OCI-M1 (cell line): ENCODE data around the gene SMYD3.

Experiments
- DNase-seq: peaks from one replicate; lab custom pipeline; 2025; lab: John Stamatoyannopoulos, UW

The SMYD3 gene

GRCh38 chr1:246506674-246507481, at the start of gene SMYD3:
SMYD3 (minus strand) TSS chr1:246507279.
- peak; percentile 85 for DNase-seq

GRCh38 chr1:246554201-246554600, 47.1 kb upstream of the SMYD3 start:
- no peak for DNase-seq

- no peak for DNase-seq
Observed at GRCh38 chr1:246552110-246552509, 45.0 kb upstream of the SMYD3 start.

DNA sequence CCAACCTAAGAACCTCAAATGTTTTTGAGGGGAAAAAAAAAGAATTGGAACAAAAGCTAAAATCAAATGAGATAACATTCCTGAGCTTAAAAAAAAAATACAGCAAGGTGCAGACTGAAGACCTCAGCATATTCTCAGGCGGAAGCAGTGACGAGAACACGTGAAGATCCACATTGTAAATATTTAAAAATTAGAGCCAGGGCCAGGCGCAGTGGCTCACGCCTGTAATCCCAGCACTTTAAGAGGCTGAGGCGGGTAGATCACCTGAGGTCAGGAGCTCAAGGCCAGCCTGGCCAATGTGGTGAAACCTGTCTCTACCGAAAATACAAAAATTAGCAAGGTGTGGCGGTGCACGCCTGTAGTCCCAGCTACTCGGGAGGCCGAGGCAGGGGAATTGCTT, 43.3 kb upstream of the SMYD3 start:
- DNase-seq = no peak

DNA sequence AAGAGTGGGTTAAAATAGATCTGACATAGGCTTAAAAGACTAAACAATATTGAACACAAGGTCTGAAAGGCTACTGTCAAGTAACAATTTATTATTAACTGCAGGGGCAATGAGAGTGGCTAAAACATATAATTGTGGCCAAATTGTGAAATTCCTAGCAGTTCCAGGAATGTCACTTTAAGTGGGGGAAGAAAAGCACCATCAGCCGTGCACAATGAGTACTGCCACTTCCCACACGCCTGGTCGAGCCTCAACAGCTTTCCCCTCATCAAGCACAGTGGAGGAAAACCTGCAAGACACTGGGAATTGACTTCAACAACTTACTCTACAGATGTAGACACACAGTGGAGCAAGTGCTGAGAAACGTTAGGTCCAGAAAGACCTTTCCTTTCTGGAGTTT, 42.6 kb upstream of the SMYD3 start:
- DNase-seq = no peak

GRCh38 chr1:246544001-246544400, 36.9 kb upstream of the SMYD3 start:
- DNase-seq = no peak

DNA sequence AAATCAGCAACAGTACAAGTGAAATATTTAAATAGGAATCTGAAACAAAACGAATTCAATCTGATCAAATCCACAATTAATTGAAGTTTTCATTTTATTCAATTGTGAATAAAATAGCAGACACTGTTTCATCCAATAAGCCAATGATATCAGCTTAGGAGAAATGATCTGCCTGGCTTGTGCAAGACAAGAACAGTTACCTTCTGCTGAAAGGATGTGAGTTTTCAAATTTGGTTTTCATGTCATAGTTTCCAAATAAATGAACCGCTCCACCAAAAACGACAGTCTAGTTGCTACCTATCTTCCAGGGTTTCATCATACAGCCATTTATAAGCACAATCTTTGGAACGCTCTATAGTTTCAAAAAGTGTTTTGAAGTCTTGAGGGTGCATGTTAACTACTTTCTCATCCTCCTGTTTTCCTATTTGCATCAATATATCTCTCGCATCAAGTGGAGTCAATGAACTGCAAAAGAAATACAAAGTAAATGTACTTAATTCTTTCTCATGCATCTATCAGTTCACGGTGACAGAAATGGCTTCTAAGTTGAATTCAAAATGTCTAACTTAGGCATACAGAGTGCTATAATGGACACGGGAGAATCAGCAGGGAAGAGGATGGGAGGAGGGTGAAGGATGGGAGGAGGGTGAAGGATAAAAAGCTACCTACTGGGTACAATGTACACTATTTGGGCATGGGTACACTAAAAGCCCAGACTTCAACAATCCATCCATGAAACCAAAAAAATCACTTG, 33.8 kb upstream of the SMYD3 start:
- no peak for DNase-seq

DNA sequence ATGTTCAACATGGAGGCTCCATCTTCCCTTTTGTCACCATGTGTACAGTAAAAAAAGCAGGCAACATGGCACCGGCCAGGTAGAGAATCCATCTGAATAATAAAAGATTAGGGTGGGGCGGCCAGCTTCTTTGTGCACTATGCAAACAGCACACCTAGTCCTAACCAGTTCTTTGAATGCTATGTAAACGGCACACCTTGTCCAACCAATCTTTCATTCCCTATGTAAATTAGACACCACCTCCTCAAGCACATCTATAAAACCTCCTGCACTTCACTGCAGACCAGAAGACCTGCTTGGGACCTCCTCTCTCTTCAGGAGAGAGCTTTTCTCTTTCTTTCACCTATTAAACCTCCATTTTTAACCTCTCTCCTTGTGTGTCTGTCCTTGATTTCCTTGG, 30.8 kb upstream of the SMYD3 start:
- no peak for DNase-seq

DNA sequence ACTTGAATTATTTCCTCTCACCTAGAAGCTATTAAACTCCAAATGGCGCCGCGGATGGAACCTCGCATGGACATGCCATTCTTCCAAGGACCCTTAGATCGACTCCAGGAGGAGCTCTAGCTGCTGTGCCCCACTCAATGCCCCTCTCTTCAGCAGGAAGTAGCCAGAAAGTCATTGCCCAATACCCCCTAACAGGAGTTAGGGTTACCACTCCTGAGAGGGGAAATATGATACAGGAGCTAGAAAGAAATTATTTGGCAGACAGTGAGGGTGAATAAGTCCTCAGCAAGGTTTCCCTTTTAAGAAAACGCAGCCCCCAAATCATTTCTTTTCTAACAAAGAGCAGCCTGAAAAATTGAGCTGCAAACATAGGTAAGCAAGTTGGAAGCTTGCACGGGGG, 30.4 kb upstream of the SMYD3 start:
- no peak for DNase-seq

GRCh38 chr1:246534114-246534513, 27.0 kb upstream of the SMYD3 start:
- no peak for DNase-seq

- no peak for DNase-seq
Observed at GRCh38 chr1:246533371-246533905, 26.4 kb upstream of the SMYD3 start.

DNA sequence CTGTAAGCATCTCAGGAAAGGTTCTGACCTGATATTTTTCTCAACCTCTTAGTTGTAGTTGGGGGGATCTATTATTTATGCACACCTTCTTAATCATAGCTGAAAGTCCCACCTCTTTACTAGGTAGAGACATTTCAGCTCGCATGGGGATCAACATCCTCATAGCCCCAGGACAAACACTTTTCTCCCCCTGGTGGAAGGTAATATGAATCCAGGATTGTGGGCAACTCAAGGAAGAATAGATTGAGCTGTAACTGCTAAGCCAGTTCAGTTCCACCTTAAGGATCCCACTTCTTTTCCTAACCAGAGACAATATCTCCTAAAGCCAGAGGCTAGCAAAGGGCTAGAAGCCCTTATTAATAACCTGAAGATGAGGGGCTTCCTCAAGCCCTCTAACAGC, 25.4 kb upstream of the SMYD3 start:
- no peak for DNase-seq

- DNase-seq = peak; percentile 21
Observed at GRCh38 chr1:246530482-246530881, 23.4 kb upstream of the SMYD3 start.

- DNase-seq = no peak
Observed at GRCh38 chr1:246528933-246529731, 22.1 kb upstream of the SMYD3 start.

DNA sequence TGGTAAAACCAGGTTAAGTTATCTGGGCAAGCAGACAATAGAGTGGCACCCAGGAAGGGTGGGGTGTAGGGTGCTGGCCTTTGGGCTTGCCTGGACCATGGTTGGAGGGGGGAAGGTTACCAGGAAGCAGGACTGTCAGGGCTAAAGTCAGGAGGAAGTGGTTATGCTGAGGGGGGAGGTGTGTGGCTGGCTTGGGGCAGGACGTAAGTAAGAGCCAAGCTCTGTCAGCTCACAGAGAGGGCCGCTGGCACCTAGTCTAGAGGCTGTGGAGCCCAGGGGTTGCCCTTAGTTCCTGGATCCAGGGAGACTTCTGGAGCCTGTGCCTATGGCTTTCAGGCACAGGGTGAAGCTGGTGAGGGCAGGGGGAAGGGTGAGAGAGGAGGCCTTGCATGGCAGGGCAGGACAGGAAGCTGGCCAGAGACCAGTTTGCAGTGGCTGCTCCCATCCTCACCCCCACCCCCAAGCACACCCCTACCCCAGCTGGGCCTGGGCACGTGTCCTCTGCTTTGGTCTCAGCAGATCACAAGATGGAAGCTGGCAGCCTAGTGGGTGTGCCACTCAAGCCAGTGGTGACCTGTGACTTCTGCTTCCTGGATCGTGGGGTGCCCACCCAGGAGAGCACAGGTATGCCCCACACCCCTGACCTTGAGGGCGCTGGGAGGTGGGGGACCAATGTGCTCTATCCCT, 20.5 kb upstream of the SMYD3 start:
- peak; percentile 66 for DNase-seq

DNA sequence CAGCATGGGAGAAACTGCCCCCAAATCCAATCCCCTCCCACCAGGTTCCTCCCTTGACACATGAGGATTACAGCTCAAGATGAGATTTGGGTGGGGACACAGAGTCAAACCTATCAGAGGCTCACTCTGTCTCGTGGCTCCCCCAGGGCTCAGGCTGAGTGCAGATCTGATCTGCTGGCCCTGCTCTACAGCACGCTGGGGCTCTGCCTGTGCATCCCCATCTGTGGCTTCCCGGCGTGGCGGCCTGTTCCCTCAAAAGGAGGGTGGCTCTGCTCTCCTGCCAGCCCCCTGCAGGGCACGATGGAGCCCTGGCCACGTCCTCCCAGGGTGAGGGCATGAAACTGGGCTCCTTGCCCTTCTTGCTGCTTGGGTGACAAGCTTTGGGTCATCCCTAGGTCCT, 19.8 kb upstream of the SMYD3 start:
- no peak for DNase-seq

DNA sequence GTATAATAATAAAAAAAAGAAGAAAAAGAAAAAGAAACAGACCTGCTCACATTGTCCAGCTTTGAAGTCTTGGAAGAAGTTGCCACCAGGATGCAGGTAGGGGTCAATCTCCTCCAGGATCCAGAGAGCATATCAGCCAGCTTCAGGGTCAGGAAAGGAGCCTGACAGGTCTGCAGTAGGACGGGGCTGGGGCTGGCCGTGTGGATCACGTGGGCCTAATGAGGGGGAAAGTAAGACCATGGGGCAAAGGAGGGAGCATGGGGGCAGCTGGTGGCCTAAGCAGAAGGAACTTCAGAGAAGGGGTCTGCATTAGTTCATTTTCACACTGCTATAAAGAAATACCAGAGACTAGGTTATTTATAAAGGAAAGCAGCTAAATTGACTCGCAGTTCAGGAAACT, 19.3 kb upstream of the SMYD3 start:
- no peak for DNase-seq

- DNase-seq = no peak
Observed at GRCh38 chr1:246519514-246519913, 12.4 kb upstream of the SMYD3 start.

- DNase-seq = no peak
Observed at GRCh38 chr1:246518456-246519205, 11.6 kb upstream of the SMYD3 start.

- no peak for DNase-seq
Observed at GRCh38 chr1:246517391-246517790, 10.3 kb upstream of the SMYD3 start.

DNA sequence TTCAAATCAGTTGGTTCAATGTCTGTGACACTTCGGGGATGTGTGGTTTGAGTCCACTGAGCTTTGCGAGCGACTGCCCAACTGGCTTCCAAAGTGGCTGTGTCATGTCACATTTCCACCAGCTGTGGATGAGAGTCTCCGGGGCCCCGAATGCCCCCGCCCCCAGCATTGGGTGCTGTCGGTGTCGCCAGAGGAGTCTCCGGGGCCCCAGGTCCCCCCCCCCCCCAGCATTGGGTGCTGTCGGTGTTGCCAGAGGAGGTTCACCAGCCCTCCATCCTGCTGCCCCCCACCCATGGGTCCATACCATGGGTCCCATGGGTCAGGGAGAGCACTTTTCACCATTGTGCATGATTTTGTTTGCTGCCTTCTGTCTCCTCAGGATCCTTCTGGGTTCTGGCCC, 9.0 kb upstream of the SMYD3 start:
- no peak for DNase-seq
